ENCODE measurements around the gene WDR89. TPM values are rescaled to one million over a fixed set of nuclear protein-coding genes. Genes with fewer than 3 reads are reported as not detected.
"Not testable (repeated sequence)": the region's sequence is repeated elsewhere in the genome, so short reads cannot be mapped to it uniquely, and the experiment has no call there.

Gene WDR89
- 10 to 100 TPM; 11.0 to 17.4 (median 14.4) TPM for polyA plus RNA-seq (ENCODE audit: insufficient read length in 10 of 10)
- long read RNA-seq, donor 1, transcript WDR89-204 (1 exons, 2,935 nt) = major isoform, 5 of 11 reads
- long read RNA-seq, donor 1, partial matches to known transcripts = 0 of 11 reads
- long read RNA-seq, donor 1, other reads (novel, unspliced or antisense) = 5 of 11 reads
- long read RNA-seq, donor 2, partial matches to known transcripts = 0 of 4 reads
- long read RNA-seq, donor 2, other reads (novel, unspliced or antisense) = 0 of 4 reads
- long read RNA-seq, donor 3 = 0 reads
- long read RNA-seq, donor 4, transcript WDR89-204 (1 exons, 2,935 nt) = major isoform, 13 of 13 reads
- long read RNA-seq, donor 4, partial matches to known transcripts = 0 of 13 reads
- long read RNA-seq, donor 4, other reads (novel, unspliced or antisense) = 0 of 13 reads
- long read RNA-seq, donor 5, transcript WDR89-204 (1 exons, 2,935 nt) = major isoform, 5 of 11 reads
- long read RNA-seq, donor 5, partial matches to known transcripts = 0 of 11 reads
- long read RNA-seq, donor 5, other reads (novel, unspliced or antisense) = 6 of 11 reads
- long read RNA-seq, donor 6, partial matches to known transcripts = 0 of 4 reads
- long read RNA-seq, donor 6, other reads (novel, unspliced or antisense) = 0 of 4 reads
- long read RNA-seq, donor 7, partial matches to known transcripts = 0 of 3 reads
- long read RNA-seq, donor 7, other reads (novel, unspliced or antisense) = 0 of 3 reads
- long read RNA-seq, donor 8, transcript WDR89-204 (1 exons, 2,935 nt) = major isoform, 7 of 7 reads
- long read RNA-seq, donor 8, partial matches to known transcripts = 0 of 7 reads
- long read RNA-seq, donor 8, other reads (novel, unspliced or antisense) = 0 of 7 reads
- long read RNA-seq, donor 9, partial matches to known transcripts = 0 of 1 reads
- long read RNA-seq, donor 9, other reads (novel, unspliced or antisense) = 0 of 1 reads

- peak; percentile 99 to 100 (median 99) for DNase-seq
Measured at GRCh38 chr14:63641473-63642228, at the start of gene WDR89. WDR89 (minus strand) TSS chr14:63641871; CDS start chr14:63599942, 41,929 bp downstream.

DNA sequence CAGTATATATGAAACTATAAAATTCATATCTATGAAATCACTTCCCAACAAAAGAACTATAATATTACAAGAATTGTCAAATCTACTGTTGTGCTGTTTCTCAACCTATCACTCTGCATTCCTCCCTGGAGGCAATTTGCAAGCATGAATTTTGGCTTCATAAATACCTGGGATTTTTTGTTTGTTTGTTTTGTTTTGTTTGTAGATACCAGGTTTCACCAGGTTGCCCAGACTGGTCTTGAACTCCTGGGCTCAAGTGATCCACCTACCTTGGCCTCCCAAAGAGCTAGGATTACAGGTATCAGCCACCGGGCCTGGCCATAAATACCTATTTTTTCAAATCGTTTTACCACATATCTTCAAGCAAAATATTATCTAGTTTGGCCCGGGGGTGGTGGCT, 47.5 kb upstream of the WDR89 start:
- DNase-seq = no peak

DNA sequence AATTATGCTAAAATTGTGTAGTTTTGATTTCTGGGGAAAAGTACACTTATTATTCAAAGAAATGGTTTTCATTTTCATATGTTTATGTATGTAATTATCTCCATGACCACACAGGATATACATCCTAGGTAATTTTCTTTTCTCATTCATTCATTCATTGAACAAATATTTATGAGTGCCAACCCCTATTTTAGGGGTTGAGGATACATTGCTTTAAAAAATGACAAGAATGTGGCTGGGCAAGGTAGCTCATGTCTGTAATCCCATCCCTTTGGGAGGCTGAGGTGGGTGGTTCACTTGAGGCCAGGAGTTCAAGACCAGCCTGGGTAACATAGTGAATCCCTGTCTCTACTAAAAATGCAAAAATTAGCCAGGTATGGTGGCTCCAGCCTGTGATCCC, 45.3 kb upstream of the WDR89 start:
- DNase-seq = no peak

GRCh38 chr14:63685401-63685800, 43.7 kb upstream of the WDR89 start:
- DNase-seq = no peak

- no peak for DNase-seq
Measured at GRCh38 chr14:63682727-63683593, 41.3 kb upstream of the WDR89 start.

GRCh38 chr14:63678536-63678935, 36.9 kb upstream of the WDR89 start:
- DNase-seq = no peak

- DNase-seq = no peak
Measured at GRCh38 chr14:63677891-63678379, 36.3 kb upstream of the WDR89 start.

- no peak for DNase-seq
Measured at GRCh38 chr14:63676615-63677014, 34.9 kb upstream of the WDR89 start.

GRCh38 chr14:63673886-63674497, 32.3 kb upstream of the WDR89 start:
- DNase-seq = no peak

DNA sequence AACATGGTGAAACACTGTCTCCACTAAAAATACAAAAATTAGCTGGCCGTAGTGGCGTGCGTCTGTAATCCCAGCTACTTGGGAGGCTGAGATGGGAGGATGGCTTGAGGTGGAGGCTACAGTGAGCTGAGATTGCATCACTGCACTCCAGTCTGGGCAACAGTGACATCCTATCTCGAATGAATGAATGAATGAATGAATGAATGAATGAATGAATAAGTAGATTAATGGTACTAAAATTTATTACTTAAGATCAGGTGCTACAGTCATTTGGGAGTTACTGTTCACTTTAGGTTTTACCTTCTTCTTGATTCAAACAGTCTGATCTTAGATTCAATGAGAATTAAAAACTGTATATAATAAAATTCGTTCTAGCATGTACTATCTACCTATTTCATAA, 31.6 kb upstream of the WDR89 start:
- DNase-seq = no peak

- DNase-seq = peak in 1 of 3 donors; percentile 12
Measured at GRCh38 chr14:63672417-63673180, 30.9 kb upstream of the WDR89 start.

- DNase-seq = no peak
Measured at GRCh38 chr14:63671987-63672386, 30.3 kb upstream of the WDR89 start.

DNA sequence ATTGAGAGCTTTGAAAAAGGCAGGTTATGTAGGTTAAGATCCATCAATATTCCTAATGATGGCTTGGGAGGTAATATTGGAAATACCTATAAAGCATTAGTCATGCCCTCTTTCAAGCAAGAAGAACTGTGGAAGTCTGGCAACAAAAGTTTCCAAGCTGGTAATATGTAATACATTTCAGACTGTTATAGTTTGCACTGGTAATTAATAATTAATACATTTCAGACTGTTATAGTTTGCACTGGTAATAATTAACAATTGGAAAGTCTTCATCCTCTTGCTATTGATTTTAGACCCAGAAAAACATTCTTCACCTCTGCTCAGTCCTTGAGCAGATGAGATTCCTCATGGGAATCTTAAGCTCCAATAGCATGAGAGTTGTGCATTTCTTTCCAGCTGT, 29.0 kb upstream of the WDR89 start:
- no peak for DNase-seq

- no peak for DNase-seq
Measured at GRCh38 chr14:63666335-63666734, 24.7 kb upstream of the WDR89 start.

DNA sequence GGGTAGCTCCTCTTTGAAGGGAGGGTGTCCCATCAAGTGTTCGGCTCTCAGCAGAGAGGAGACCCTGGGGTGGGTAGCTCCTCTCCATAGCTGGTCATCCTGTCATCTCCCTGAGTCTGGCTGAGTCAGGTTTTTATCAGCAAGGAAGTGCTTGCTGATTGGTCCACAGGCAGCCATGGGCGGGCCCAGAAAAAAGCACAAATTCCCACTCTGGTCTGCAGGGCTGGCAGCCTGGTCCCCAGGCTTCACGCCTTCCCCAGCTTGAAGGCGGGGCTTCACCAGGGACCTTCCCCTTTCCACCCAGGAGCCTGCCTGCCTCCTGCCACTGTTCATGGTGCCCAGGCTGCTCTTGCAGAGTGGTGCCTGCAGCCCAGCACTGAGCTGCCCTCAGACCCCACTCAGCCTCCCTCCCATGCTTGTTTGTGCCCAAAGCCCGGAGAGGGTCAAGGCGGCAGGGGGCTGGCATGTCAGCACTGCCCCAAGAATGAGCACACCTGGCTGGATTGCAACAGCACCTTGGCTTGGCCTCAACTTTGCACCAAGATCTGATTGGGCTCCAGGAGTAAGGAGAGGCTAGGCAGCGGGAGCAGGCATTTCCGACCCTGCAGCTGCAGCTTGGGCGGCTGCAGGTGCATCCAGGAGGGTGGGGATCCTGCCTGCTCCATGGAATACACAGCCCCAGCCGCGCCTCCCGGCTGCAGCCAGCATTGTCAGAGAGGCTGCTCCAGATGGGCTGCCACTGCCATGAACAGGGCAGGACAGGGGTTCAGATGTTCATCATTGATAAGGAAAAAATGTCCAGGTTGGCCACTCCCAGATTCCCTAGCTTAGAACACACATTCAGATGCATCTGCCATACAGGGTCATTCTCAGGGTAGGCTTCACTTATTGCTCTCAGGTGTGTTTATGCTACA, 22.0 kb upstream of the WDR89 start:
- DNase-seq = no peak

DNA sequence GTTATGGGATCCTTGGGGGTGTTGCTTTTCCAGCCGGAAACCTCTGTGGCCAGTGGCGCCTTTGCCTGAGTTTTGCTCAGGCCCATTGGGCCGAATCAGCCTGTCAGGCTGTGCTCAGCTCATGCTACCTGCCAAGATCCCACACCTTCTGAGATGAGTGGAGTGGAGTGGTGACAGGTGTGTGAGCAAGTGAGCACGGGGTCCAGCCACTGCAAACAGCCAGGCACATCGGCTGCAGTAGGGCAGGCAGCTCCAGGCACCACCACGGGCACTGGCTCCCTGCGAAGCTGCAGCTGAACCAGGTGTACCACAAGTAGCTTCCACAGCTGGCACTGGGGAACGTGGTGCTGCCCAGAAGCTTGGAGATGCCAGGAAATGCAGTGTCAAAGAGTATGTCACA, 21.1 kb upstream of the WDR89 start:
- no peak for DNase-seq

DNA sequence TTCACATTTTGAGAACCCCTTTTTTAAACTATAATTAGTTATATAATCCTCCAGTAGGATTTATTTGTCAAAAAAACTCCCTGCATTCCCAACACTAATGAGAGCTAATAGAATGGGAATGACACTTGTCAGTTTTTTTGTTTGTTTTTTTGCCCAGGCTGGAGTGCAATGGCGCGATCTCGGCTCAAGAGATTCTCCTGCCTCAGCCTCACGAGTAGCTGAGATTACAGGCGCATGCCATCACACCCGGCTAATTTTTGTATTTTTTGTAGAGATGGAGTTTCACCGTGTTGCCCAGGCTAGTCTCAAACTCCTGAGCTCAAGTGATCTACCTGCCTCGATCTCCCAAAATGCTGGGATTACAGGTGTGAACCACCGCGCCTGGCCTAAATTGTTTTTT, 20.2 kb upstream of the WDR89 start:
- DNase-seq = not testable (repeated sequence)

DNA sequence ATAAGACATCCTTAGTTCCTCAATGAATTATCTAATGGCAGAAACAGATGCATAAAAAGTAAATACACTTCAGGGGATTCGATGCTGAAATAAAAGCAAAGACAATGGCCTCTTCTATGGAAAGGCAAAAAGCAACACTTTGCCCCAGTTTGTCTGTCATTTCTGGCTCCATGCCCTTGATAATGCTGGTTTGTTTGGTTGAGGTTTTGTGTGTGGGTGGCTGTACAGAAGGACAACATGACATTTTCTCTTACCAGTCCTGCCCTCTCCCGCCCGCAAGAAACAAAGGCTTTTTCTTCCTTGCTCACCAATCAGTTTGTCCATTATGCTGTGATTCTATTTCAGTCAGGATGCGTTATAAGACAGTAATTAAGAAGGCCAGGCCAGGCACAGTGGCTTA, 18.1 kb upstream of the WDR89 start:
- DNase-seq = no peak
